Frontal cortex (tissue), 4 donors: ENCODE data around the gene GSTA5. TPM values are rescaled to one million over a fixed set of nuclear protein-coding genes. Genes with fewer than 3 reads are reported as not detected.
A peak's percentile ranks its signal among the peaks of the same experiment; 100 is the strongest.
"Not testable (repeated sequence)": the region's sequence is repeated elsewhere in the genome, so short reads cannot be mapped to it uniquely, and the experiment has no call there.

Source experiments
- DNase-seq, 2 donors: peaks; one replicate each; pipeline ENCODE4 v3.0.0; 2012; ENCODE audit warnings: low spot score in 2 of 2
- FAIRE-seq: peaks from 2 replicates; lab custom pipeline; 2012; peaks lifted over from hg19 to GRCh38; lab: Jason Lieb, UNC
- total RNA-seq: library from RNA; depleted of rRNA; stranded (reverse); fragments of >200 nt; gene quantifications from one replicate; pipeline ENCODE4 v1.2.3, GENCODE V29; 2014
- donor health status: control.
- donor health status: control.
- donor health status: control.

Gene GSTA5
- total RNA-seq, 1 donor from 2014 or later: not detected

GRCh38 chr6:52801188-52801841 lies 39.3 kb downstream of the GSTA5 start:
- no peak for FAIRE-seq

GRCh38 chr6:52799272-52799671 lies 41.3 kb downstream of the GSTA5 start:
- not testable (repeated sequence) for FAIRE-seq, DNase-seq

More at GRCh38 chr6:52801188-52801841, 39.3 kb downstream of the GSTA5 start:
- no peak for DNase-seq

DNA sequence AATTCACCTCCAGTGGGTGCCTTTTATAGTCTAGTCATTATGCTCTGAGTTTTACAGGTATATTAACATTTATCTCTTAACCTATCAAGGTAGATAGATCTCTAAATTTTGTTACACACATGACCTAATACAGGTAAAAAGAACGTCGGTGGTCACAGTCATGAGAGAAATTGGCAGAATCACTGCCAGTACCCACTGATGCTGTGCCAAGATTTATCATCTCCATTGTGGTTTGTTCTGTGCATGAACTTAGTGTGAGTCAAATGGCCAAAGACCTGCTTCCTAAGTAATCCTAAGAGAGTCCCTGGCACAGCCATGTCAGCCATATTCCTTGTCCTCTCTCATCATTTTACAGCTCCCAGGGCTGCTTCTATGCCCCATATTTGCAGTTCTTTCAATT lies 46.2 kb downstream of the GSTA5 start:
- FAIRE-seq, DNase-seq: not testable (repeated sequence)

GRCh38 chr6:52790861-52791260 lies 49.8 kb downstream of the GSTA5 start:
- FAIRE-seq (no peak), DNase-seq (no peak)

GRCh38 chr6:52789658-52790057 lies 51.0 kb downstream of the GSTA5 start:
- not testable (repeated sequence) for DNase-seq, FAIRE-seq

DNA sequence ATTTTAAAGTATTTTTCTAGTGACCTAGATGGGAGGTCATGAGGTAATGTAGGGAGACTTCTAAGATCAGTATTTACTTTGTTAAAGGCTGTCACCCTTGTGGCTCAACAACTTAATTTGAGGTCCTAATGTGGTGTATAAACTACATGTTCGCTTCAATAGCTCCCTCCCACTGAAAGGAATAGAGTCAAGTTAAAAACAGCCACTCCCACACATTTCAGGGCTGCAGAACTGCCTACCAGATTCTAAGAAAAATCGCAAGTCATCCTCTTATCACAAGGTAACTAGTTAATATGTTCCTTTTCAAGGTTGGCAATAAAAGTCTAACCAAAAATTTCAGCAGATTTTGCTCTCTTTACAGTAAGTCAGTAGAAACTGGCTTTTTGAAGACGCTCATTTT lies 52.1 kb downstream of the GSTA5 start:
- DNase-seq (peak in 1 of 2 donors; percentile 6), FAIRE-seq (no peak)

DNA sequence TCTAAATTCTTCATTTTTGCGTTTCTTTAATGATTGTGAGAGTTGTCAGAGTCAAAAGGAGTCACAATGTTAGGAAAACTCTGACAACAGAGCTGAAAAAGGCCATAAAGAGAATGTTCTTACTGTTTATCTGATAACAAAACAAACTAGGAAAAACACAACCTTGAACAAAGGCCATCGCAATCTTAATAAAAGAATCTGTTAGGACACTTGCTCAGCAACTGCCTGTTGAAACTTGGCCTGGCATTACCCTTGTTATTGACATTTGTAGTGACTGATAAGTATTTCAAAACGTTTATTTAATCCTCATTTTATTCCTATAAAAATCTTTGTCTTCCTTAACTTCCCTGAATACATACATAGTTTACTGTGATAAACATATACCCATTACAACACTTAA lies 52.7 kb downstream of the GSTA5 start:
- no peak for DNase-seq
- FAIRE-seq: no peak

GRCh38 chr6:52786249-52786956 lies 54.2 kb downstream of the GSTA5 start:
- FAIRE-seq: no peak

DNA sequence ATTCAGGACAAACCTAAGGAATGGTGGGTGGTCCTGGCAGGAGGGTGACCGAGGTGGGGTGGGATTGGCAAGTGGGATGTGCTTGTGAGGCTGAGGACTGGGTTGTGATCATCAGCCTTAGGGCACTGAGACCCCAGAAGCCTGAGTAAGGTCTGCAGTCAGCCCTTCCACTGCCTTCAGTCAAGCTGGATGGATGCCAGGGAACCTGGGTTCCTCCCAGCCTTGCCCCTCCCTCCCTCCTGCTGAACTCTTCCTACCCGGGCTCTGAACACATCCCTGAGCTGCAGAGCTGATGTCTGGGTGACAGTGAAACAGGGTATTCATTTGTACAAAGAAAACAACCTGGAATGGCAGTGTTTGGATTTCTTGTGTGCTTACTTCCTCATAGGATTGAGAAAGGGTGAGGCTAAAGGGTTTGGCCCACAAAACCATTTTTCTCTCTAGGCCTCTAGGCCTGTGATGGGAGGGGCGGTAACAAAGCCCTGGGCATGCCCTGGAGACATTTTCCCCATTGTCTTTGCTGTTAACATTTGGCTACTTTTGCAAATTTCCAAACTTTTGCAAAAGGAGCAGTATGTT lies 57.8 kb downstream of the GSTA5 start:
- FAIRE-seq: not testable (repeated sequence)

More at GRCh38 chr6:52786249-52786956, 54.2 kb downstream of the GSTA5 start:
- DNase-seq: no peak

DNA sequence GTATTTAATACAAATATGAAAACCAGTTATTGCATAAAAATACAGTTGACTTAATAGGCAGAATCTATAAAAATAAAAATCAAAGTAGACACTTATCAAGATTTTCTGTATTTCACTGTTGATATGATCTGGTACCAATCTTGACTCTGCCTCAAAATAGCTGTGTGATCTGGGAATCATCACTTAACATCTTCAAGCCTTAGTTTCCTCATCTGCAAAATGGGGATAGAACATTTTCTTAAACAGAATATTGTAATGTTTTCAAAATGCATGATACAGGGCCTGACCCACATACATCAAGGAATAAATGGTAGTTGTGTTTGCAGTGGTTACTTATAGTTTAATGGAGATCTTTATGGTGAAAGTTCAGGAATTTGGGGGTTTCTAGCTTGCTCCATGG lies 58.4 kb downstream of the GSTA5 start:
- not testable (repeated sequence) for FAIRE-seq, DNase-seq

More for the DNA sequence above, 57.8 kb downstream of the GSTA5 start:
- not testable (repeated sequence) for DNase-seq

Other genes starting within 250 kb of the GSTA5 start
- 102 TPM for gene TMEM14A, start 169.7 kb downstream of the GSTA5 start, total RNA-seq
- not detected for gene GSTA2, start 77.3 kb downstream of the GSTA5 start, total RNA-seq
- not detected for gene GSTA1, start 37.0 kb downstream of the GSTA5 start, total RNA-seq
- gene GSTA3, start 68.9 kb upstream of the GSTA5 start, total RNA-seq: not detected
- 119 TPM for gene GSTA4, start 154.5 kb upstream of the GSTA5 start, total RNA-seq
- gene CILK1, start 221.0 kb upstream of the GSTA5 start, total RNA-seq: 22.4 TPM
- gene FBXO9, start 224.6 kb upstream of the GSTA5 start, total RNA-seq: 41.6 TPM